Stomach (tissue), 9 donors: ENCODE measurements around the gene KLHL29. TPM values are rescaled to one million over a fixed set of nuclear protein-coding genes. Genes with fewer than 3 reads are reported as not detected.

Source experiments
- DNase-seq, 2 donors: peaks; one replicate each; pipeline versions ENCODE4 v3.0.0 to v3.0.0-alpha.2; 2013 to 2019
- H3K27ac ChIP-seq, 5 donors: fragments of 200-600 bp in 4 of 5; sonication (generic) in 4 of 5; one replicate each; pipeline ENCODE4 v1.5.1; 2013 to 2019; ENCODE audit warnings: mild to moderate bottlenecking in 1 of 5, moderate library complexity in 1 of 5
- H3K27me3 ChIP-seq, 3 donors: fragments of 200-600 bp; sonication (generic); one replicate each; pipeline ENCODE4 v1.5.1; 2017 to 2019; ENCODE audit warnings: mixed run types in 1 of 3
- H3K36me3 ChIP-seq, 4 donors: fragments of 200-600 bp; sonication (generic); 1 replicate in 3 of 4; 2 replicates in 1 of 4; pipeline ENCODE4 v1.5.1; 2016 to 2019
- H3K4me1 ChIP-seq, 4 donors: fragments of 200-600 bp; sonication (generic); one replicate each; pipeline ENCODE4 v1.5.1; 2016 to 2019
- H3K4me3 ChIP-seq, 4 donors: fragments of 200-600 bp; sonication (generic) in 3 of 4; one replicate each; pipeline ENCODE4 v1.5.1; 2016 to 2019; ENCODE audit warnings: mild to moderate bottlenecking in 1 of 4
- H3K9me3 ChIP-seq, 4 donors: fragments of 200-600 bp; sonication (generic); one replicate each; pipeline ENCODE4 v1.5.1; 2016 to 2019
- CTCF ChIP-seq, 7 experiments: fragments of 450-650 bp in 4 of 7; fragments of 200-600 bp in 3 of 7; sonication (generic) in 3 of 7; IDR thresholded peaks; one replicate each; pipeline ENCODE4 v1.5.1; 2016 to 2019; ENCODE audit warnings: antibody characterized with exemption in 7 of 7, control low read depth in 2 of 7, mild to moderate bottlenecking in 1 of 7
- EP300 ChIP-seq: sonication (generic); formaldehyde crosslinking; IDR thresholded peaks from one replicate; pipeline ENCODE4 v1.6.1; 2017; ENCODE audit warnings: antibody characterized with exemption
- POLR2A ChIP-seq, 4 donors: fragments of 450-650 bp; IDR thresholded peaks; one replicate each; pipeline ENCODE4 v1.6.1; 2016; ENCODE audit warnings: antibody characterized with exemption in 4 of 4, control low read depth in 2 of 4, mild to moderate bottlenecking in 1 of 4, moderate library complexity in 1 of 4
- POLR2AphosphoS5 ChIP-seq, 3 donors: sonication (generic); formaldehyde crosslinking; IDR thresholded peaks; one replicate each; pipeline ENCODE4 v1.6.1; 2016; ENCODE audit warnings: antibody characterized with exemption in 3 of 3
- WGBS, 5 donors: extraction: QIAGEN DNeasy Blood & Tissue Kit in 3 of 5; methylation state at CpG; one replicate each; pipeline versions ENCODE4 v1.1.5 to v1.1.7; 2013 to 2018; 5-methylcytosine and 5-hydroxymethylcytosine counted together
- intact Hi-C: fragments of 100-400 bp; cut with DNase I; formaldehyde crosslinking; loops from one replicate; pipeline ENCODE4 v1.15.1; 2023; ENCODE audit warnings: low total_unique reads
- polyA plus RNA-seq, 3 donors: library from polyadenylated mRNA; stranded (reverse); fragments of 200-250 nt; gene quantifications; one replicate each; pipeline ENCODE4 v1.2.3, GENCODE V29; 2013
- total RNA-seq, 5 donors: library from RNA; depleted of rRNA; stranded (reverse); fragments of >200 nt; gene quantifications; one replicate each; pipeline versions ENCODE4 v1.1.0 to v1.2.3, GENCODE V29; 2014 to 2016
- donor health status: healthy with polysubstance abuse.
- donor health status: Bipolar disorder and iron deficiency.
- donor health status: healthy.

Gene KLHL29
- total and polyA plus RNA-seq, 8 donors = under 0.01 to 6.6 (median 1.3) TPM

- Histone ChIP-seq H3K9me3 (no peaks in the 10 kb centered on the region), H3K4me3 (no peak overlapping the region), H3K27me3 (no peaks in the 10 kb centered on the region), H3K36me3 (no peaks in the 10 kb centered on the region), H3K27ac (no peak overlapping the region), H3K4me1 (no peaks in the 10 kb centered on the region)
- DNase-seq = no peak
- intact Hi-C loops = no loop called here
- 78 to 83% (median 80%) methylated on average over 7 of the region's 7 CpGs for WGBS, 5 donors
- TF ChIP-seq CTCF (IDR thresholded peaks at IDR 0.05) (no peak), POLR2AphosphoS5 (IDR thresholded peaks at IDR 0.05) (no peak), EP300 (no peak), POLR2A (IDR thresholded peaks at IDR 0.05) (no peak)
Observed at GRCh38 chr2:23630961-23631360, 246.0 kb downstream of the KLHL29 start.

- Histone ChIP-seq H3K27ac (no peak overlapping the region), H3K9me3 (no peaks in the 10 kb centered on the region), H3K36me3 (no peaks in the 10 kb centered on the region), H3K4me3 (no peak overlapping the region), H3K4me1 (peaks cover 0 to under 1% (median 0%) of the 10 kb centered on the region in 4 donors), H3K27me3 (no peaks in the 10 kb centered on the region)
- no peak for DNase-seq
- no peak for TF ChIP-seq POLR2AphosphoS5 (IDR thresholded peaks at IDR 0.05)
- TF ChIP-seq CTCF (IDR thresholded peaks at IDR 0.05) = no peak
- TF ChIP-seq EP300 = no peak
- no peak for TF ChIP-seq POLR2A (IDR thresholded peaks at IDR 0.05)
- WGBS, 5 donors = 82 to 87% (median 85%) methylated on average over 11 of the region's 11 CpGs
- intact Hi-C loops = no loop called here
Observed at GRCh38 chr2:23631389-23631788, 246.4 kb downstream of the KLHL29 start.

DNA sequence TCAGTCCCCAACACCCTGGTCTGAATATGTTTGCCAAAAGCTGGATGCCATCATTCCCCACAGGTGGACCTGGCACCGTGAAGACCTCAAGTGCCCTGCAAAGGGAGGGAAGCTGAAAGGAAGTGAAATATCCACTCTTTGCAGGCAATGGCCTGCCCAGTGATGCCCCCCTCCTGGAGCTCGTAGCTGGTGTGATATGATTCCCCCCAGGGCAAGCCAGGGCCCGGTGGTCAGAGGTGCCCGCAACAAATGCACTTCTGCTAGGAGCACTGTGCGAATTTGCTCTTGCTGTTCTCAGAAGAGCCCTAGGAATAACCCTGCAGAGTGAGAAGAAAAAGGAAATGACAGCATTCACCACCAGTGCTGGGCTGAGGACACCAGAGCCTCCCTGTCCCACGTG lies 247.4 kb downstream of the KLHL29 start:
- no peak overlapping the region for H3K4me3 ChIP-seq
- TF ChIP-seq EP300 = no peak
- no peak for TF ChIP-seq POLR2A (IDR thresholded peaks at IDR 0.05)
- TF ChIP-seq CTCF (IDR thresholded peaks at IDR 0.05) = no peak
- TF ChIP-seq POLR2AphosphoS5 (IDR thresholded peaks at IDR 0.05) = no peak
- DNase-seq = no peak
- peaks cover 0 to 10% (median 6%) of the 10 kb centered on the region in 4 donors for H3K4me1 ChIP-seq
- WGBS, 5 donors = 42 to 67% (median 63%) methylated on average over 2 to 6 of the region's 6 CpGs
- H3K9me3 ChIP-seq = no peaks in the 10 kb centered on the region
- H3K36me3 ChIP-seq = no peaks in the 10 kb centered on the region
- intact Hi-C loops = no loop called here
- no peaks in the 10 kb centered on the region for H3K27me3 ChIP-seq
- H3K27ac ChIP-seq = no peak overlapping the region

- no peak for DNase-seq
- intact Hi-C loops = no loop called here
- Histone ChIP-seq H3K27ac (no peak overlapping the region), H3K9me3 (no peaks in the 10 kb centered on the region), H3K4me3 (no peak overlapping the region), H3K27me3 (no peaks in the 10 kb centered on the region), H3K4me1 (peaks cover 0 to 14% (median 8%) of the 10 kb centered on the region in 4 donors), H3K36me3 (no peaks in the 10 kb centered on the region)
- no peak for TF ChIP-seq CTCF (IDR thresholded peaks at IDR 0.05)
- WGBS, 5 donors = 89 to 95% (median 90%) methylated on average over 5 of the region's 5 CpGs
Observed at GRCh38 chr2:23632831-23633395, 247.9 kb downstream of the KLHL29 start.
